ENCODE data around the gene ANKRD26. TPM values are rescaled to one million over a fixed set of nuclear protein-coding genes. Genes with fewer than 3 reads are reported as not detected.
A peak's percentile ranks its signal among the peaks of the same experiment; 100 is the strongest.

Gene ANKRD26
- 1 to 10 TPM; 2.5 to 6.9 (median 5.0) TPM for total RNA-seq

DNA sequence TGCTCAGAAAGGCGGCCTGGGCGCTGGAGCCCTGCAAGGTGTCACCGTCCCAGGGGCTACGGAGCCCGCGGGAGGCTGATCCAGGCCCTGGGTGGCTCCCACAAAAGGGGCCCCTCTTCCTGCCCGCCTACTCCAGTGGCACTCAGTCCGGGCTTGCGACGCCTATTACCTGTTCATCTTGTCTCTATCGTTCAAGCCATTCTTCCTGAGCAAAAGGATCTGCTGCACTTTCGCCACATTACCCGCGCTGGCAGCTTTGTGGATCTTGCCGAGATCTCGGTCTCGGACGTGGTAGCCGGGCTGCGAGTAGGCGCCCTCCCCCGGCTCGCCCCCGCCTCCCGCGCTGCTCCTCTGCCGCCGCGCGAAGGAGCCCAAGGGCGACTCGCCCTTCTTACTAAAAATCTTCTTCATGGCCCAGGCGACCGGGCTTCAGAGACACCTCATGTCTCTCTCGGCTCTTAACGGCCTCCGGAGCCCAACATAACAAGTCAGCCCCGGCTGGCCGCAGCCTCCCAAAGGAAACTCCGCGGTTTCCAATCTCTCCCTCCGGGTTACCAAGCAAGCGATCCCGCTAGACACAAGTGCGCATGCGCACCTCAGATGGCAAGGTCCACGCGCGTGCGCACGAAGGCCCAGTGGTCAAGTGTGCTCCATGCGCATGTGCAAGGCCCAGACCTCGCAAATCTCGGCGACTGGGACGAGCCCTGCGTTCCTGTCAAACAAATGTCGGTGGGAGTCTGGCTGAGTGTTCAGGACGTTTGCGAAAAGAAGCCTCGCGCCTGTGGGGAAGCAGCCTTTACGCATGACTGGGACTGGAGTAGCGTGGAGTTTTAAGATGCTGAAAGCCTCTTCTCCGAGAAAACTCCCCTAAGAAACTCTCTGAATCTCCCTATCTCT, at the start of gene ANKRD26:
Gene ANKRD26, minus strand, starts transcription at position 579 of the 897 bp plus-strand sequence. Its CDS starts 168 bp downstream, at position 411.
- H3K36me3 ChIP-seq: peaks cover 0 to under 1% (median 0%) of the 10 kb centered on the region in 3 donors
- H3K9me3 ChIP-seq: no peaks in the 10 kb centered on the region
- DNase-seq: peak; percentile 79
- H3K27ac ChIP-seq: peak within 1 kb of the TSS; percentile 86 to 92 (median 88)
- no peaks in the 10 kb centered on the region for H3K27me3 ChIP-seq
- WGBS, 2 donors: 0% methylated on average over 9 to 15 of the region's 65 CpGs
- intact Hi-C loops (cut with DNase I): no loop called here
- H3K4me1 ChIP-seq: peaks cover 0 to 25% (median 13%) of the 10 kb centered on the region in 3 donors
- H3K4me3 ChIP-seq: peak within 1 kb of the TSS; percentile 60 to 80 (median 74)
- peak in 3 of 4 donors; percentile 59 to 75 (median 73) for TF ChIP-seq POLR2A (IDR thresholded peaks at IDR 0.05)
- TF ChIP-seq, protein P1, sequence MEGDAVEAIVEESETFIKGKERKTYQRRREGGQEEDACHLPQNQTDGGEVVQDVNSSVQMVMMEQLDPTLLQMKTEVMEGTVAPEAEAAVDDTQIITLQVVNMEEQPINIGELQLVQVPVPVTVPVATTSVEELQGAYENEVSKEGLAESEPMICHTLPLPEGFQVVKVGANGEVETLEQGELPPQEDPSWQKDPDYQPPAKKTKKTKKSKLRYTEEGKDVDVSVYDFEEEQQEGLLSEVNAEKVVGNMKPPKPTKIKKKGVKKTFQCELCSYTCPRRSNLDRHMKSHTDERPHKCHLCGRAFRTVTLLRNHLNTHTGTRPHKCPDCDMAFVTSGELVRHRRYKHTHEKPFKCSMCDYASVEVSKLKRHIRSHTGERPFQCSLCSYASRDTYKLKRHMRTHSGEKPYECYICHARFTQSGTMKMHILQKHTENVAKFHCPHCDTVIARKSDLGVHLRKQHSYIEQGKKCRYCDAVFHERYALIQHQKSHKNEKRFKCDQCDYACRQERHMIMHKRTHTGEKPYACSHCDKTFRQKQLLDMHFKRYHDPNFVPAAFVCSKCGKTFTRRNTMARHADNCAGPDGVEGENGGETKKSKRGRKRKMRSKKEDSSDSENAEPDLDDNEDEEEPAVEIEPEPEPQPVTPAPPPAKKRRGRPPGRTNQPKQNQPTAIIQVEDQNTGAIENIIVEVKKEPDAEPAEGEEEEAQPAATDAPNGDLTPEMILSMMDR (IDR thresholded peaks at IDR 0.05): peak in 1 of 6 experiments; percentile 57

DNA sequence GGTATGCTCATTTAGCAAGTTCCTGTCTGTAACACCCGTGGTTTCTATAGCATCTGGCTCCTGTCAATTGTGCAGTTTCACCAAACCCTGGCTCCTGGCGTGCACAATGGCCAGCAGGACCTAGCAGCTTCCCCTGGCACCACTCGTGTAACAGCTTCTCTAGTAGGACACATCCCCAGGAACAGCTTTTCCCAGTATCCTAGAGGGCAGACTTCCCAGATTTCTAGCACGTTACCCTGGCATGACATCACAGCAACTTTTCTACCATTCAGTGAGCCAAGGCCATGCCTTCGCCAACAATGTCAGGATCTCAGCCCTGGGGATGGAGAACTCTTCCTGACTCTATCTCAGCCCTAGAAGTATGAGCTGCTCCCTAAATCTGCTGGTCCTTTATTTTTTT, 47.4 kb upstream of the ANKRD26 start:
- Histone ChIP-seq H3K4me3 (no peak overlapping the region), H3K36me3 (peaks cover 9 to 70% (median 20%) of the 10 kb centered on the region in 3 donors), H3K27me3 (no peaks in the 10 kb centered on the region), H3K27ac (no peak overlapping the region), H3K4me1 (peaks cover 6 to 31% (median 7%) of the 10 kb centered on the region in 3 donors), H3K9me3 (no peaks in the 10 kb centered on the region)
- 64 to 76% methylated on average over 5 of the region's 5 CpGs for WGBS, 2 donors
- no peak for DNase-seq
- TF ChIP-seq POLR2A (IDR thresholded peaks at IDR 0.05): no peak
- TF ChIP-seq, protein P1 (IDR thresholded peaks at IDR 0.05): no peak
- intact Hi-C loops (cut with DNase I): no loop called here

DNA sequence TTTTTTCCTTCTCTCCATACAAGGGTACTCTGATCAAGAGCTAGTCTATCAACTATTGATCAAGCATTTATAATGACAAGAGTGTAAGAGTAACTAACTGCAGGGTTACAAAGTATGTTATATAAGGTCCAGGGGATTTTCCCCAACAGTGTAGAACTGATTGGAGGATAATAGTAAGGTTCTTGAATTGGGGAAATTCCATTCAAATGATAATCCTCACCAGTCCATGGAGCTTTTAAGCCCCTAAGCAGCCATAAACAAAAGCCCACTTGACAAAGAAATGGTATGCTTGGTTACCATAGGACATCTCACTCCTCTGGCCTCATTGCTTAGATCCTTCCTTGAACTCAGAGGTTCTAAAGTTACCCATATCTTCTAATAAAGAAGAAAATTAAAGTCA, 45.6 kb upstream of the ANKRD26 start:
- Histone ChIP-seq H3K36me3 (peaks cover 9 to 82% (median 23%) of the 10 kb centered on the region in 3 donors), H3K27me3 (no peaks in the 10 kb centered on the region), H3K4me3 (no peak overlapping the region), H3K9me3 (no peaks in the 10 kb centered on the region), H3K4me1 (peaks cover 0 to 14% (median 0%) of the 10 kb centered on the region in 3 donors), H3K27ac (no peak overlapping the region)
- intact Hi-C loops (cut with DNase I): no loop called here
- TF ChIP-seq, protein P1 (IDR thresholded peaks at IDR 0.05): no peak
- TF ChIP-seq POLR2A (IDR thresholded peaks at IDR 0.05): no peak
- DNase-seq: no peak

DNA sequence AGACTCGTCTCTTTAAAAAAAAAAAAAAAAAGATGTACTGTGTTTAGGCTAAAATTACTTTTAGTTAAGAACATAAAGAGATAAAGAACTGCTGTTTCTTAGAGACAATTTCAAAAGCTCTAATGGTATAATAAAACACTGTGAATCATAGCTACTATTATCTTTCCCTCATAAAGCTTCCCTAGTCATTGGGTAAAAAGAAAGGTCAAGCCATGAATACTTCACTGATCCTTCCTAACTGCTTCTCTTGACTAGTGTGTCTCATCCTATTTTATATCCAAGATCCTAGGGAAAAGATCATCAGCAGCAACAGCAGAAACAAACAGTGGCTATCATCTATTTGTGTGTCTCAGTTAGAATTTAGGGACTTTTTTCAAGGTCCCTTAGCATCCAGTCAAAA, 43.4 kb upstream of the ANKRD26 start:
- TF ChIP-seq, protein P1 (IDR thresholded peaks at IDR 0.05): no peak
- no peak for TF ChIP-seq POLR2A (IDR thresholded peaks at IDR 0.05)
- 67 to 71% methylated on average over 1 of the region's 1 CpG for WGBS, 2 donors
- Histone ChIP-seq H3K27ac (no peak overlapping the region), H3K4me1 (no peaks in the 10 kb centered on the region), H3K9me3 (no peaks in the 10 kb centered on the region), H3K36me3 (peaks cover 9 to 98% (median 23%) of the 10 kb centered on the region in 3 donors), H3K4me3 (no peak overlapping the region), H3K27me3 (no peaks in the 10 kb centered on the region)
- DNase-seq: no peak
- intact Hi-C loops (cut with DNase I): no loop called here

DNA sequence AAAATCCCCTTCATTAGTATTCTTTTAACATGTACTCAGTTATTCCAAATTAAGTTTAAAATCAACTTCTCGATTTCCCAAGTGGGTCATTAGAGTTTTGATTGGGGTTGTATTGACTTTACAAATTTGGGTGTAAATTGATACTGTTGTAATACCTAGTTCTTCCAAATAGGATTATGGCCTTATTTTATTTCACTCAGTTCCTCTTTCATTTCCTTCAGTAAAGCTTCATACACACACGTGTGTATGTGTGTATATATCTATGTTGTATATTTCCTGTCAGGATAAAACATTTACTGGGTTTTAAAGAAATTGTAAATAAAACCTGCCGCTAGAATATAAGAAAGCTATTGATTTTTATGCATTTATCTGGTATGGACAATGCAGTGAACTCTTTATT, 38.0 kb upstream of the ANKRD26 start:
- Histone ChIP-seq H3K4me1 (no peaks in the 10 kb centered on the region), H3K9me3 (no peaks in the 10 kb centered on the region), H3K36me3 (peaks cover 0 to 98% (median 10%) of the 10 kb centered on the region in 3 donors), H3K27me3 (no peaks in the 10 kb centered on the region), H3K27ac (no peak overlapping the region), H3K4me3 (no peak overlapping the region)
- intact Hi-C loops (cut with DNase I): no loop called here
- TF ChIP-seq, protein P1 (IDR thresholded peaks at IDR 0.05): no peak
- no peak for TF ChIP-seq POLR2A (IDR thresholded peaks at IDR 0.05)
- WGBS, 2 donors: 81 to 91% methylated on average over 3 of the region's 3 CpGs
- no peak for DNase-seq
